Measurements from ENCODE around the gene CEP112. TPM values are rescaled to one million over a fixed set of nuclear protein-coding genes. Genes with fewer than 3 reads are reported as not detected.

Gene CEP112
- total RNA-seq, 1 experiment from 2014 or later = 6.1 TPM

DNA sequence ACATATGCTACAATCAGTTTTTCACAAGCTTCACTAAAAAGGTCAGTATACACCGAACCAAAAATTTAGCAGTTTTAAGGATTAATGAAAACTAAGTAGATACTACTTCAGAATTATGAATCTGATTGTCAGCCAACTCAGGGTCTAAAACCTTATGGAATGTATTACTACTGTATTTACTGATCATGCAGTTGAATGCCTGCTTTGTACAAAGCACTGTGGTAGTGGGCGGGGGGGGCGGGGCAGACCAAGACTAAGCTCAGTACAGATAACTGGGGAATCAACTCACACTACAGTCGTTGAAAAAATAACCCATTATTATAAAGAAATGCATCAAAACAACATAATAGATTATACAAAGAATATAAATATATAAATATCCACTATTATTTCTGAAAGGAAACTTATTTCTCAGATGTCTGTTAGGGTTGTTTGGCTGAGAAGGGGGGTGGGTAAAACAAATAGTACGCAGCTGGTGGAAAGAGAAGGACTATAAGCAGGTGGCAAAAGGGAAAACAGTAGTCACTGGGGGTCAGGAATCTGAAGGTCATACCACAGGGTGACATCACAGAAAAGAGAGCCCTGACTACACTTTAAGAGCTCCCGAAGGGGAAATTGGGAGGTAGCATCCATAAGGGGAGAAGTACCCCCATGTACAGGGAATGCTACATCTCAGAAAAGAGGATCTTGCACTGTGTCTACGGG is 521.1 kb downstream of the CEP112 start:
- ATAC-seq (no peak), DNase-seq (ENCODE audit: low spot score) (no peak)
- ChIA-PET CTCF (no interaction called here), POLR2A (interaction anchor here (0.7 kb wide), 1 partner anchor 62 kb away, joined by 4 read pairs; no protein-coding TSS in a partner anchor)
- H3K27ac Mint-ChIP-seq = no peak overlapping the region
- peaks cover 4% of the 10 kb centered on the region; the same call in 1 of the 2 replicates for H3K9me3 Mint-ChIP-seq
- H3K4me3 Mint-ChIP-seq = no peak overlapping the region
- TF ChIP-seq HMGA2 (CRISPR knock-in tag; IDR thresholded peaks at IDR 0.05) = no peak
- TF ChIP-seq JUN (CRISPR knock-in tag; IDR thresholded peaks at IDR 0.05) = no peak
- H3K27me3 Mint-ChIP-seq (ENCODE audit: low read depth) = no peaks in the 10 kb centered on the region; the same call in 1 of the 2 replicates
- H3K4me1 Mint-ChIP-seq = peaks cover 8% of the 10 kb centered on the region
- H3K36me3 Mint-ChIP-seq = no peaks in the 10 kb centered on the region

DNA sequence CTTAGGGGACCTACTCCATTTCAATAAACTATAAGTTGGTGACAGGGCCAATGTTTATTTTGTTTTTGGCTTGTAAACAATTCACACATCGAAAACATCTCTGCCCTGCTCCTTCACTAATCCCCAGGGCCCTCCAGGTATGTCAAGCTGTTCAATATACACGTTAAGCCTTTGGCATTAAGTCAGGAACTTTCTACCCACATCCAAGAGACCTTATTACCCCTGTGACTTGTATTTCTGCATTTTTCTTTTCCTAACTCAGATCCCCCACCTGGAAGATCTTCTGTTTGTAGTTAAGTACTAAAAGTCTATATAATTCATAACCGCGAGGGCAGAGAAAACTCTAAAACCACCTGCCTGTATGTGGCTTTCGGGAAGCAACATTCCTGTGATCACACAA is 523.7 kb downstream of the CEP112 start:
- TF ChIP-seq NR2C2 (CRISPR knock-in tag; IDR thresholded peaks at IDR 0.05) (no peak), NR1H2 (CRISPR knock-in tag; IDR thresholded peaks at IDR 0.05) (no peak), MYBL2 (CRISPR knock-in tag; IDR thresholded peaks at IDR 0.05) (no peak), SP1 (CRISPR knock-in tag; conservative IDR thresholded peaks at IDR 0.05) (no peak), NFATC4 (CRISPR knock-in tag; IDR thresholded peaks at IDR 0.05) (no peak), TCF7 (CRISPR knock-in tag; IDR thresholded peaks at IDR 0.05; ENCODE audit: low read depth) (no peak), ZNF138 (CRISPR knock-in tag; conservative IDR thresholded peaks at IDR 0.05) (no peak), NFE2L1 (CRISPR knock-in tag; IDR thresholded peaks at IDR 0.05) (no peak)
- TF ChIP-seq, protein P1, sequence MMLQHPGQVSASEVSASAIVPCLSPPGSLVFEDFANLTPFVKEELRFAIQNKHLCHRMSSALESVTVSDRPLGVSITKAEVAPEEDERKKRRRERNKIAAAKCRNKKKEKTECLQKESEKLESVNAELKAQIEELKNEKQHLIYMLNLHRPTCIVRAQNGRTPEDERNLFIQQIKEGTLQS (CRISPR knock-in tag; conservative IDR thresholded peaks at IDR 0.05) = no peak
- TF ChIP-seq, protein P2, sequence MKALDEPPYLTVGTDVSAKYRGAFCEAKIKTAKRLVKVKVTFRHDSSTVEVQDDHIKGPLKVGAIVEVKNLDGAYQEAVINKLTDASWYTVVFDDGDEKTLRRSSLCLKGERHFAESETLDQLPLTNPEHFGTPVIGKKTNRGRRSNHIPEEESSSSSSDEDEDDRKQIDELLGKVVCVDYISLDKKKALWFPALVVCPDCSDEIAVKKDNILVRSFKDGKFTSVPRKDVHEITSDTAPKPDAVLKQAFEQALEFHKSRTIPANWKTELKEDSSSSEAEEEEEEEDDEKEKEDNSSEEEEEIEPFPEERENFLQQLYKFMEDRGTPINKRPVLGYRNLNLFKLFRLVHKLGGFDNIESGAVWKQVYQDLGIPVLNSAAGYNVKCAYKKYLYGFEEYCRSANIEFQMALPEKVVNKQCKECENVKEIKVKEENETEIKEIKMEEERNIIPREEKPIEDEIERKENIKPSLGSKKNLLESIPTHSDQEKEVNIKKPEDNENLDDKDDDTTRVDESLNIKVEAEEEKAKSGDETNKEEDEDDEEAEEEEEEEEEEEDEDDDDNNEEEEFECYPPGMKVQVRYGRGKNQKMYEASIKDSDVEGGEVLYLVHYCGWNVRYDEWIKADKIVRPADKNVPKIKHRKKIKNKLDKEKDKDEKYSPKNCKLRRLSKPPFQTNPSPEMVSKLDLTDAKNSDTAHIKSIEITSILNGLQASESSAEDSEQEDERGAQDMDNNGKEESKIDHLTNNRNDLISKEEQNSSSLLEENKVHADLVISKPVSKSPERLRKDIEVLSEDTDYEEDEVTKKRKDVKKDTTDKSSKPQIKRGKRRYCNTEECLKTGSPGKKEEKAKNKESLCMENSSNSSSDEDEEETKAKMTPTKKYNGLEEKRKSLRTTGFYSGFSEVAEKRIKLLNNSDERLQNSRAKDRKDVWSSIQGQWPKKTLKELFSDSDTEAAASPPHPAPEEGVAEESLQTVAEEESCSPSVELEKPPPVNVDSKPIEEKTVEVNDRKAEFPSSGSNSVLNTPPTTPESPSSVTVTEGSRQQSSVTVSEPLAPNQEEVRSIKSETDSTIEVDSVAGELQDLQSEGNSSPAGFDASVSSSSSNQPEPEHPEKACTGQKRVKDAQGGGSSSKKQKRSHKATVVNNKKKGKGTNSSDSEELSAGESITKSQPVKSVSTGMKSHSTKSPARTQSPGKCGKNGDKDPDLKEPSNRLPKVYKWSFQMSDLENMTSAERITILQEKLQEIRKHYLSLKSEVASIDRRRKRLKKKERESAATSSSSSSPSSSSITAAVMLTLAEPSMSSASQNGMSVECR (CRISPR knock-in tag; IDR thresholded peaks at IDR 0.05; ENCODE audit: borderline replicate concordance) = no peak
- TF ChIP-seq, protein P3, sequence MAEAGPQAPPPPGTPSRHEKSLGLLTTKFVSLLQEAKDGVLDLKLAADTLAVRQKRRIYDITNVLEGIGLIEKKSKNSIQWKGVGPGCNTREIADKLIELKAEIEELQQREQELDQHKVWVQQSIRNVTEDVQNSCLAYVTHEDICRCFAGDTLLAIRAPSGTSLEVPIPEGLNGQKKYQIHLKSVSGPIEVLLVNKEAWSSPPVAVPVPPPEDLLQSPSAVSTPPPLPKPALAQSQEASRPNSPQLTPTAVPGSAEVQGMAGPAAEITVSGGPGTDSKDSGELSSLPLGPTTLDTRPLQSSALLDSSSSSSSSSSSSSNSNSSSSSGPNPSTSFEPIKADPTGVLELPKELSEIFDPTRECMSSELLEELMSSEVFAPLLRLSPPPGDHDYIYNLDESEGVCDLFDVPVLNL (CRISPR knock-in tag; IDR thresholded peaks at IDR 0.05; ENCODE audit: borderline replicate concordance, low read depth) = no peak
- TF ChIP-seq, protein P4, sequence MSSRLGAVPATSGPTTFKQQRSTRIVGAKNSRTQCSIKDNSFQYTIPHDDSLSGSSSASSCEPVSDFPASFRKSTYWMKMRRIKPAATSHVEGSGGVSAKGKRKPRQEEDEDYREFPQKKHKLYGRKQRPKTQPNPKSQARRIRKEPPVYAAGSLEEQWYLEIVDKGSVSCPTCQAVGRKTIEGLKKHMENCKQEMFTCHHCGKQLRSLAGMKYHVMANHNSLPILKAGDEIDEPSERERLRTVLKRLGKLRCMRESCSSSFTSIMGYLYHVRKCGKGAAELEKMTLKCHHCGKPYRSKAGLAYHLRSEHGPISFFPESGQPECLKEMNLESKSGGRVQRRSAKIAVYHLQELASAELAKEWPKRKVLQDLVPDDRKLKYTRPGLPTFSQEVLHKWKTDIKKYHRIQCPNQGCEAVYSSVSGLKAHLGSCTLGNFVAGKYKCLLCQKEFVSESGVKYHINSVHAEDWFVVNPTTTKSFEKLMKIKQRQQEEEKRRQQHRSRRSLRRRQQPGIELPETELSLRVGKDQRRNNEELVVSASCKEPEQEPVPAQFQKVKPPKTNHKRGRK (CRISPR knock-in tag; IDR thresholded peaks at IDR 0.05; ENCODE audit: borderline replicate concordance) = no peak
- Mint-ChIP-seq H3K36me3 (no peaks in the 10 kb centered on the region), H3K27me3 (ENCODE audit: low read depth) (no peaks in the 10 kb centered on the region; the same call in 1 of the 2 replicates), H3K9me3 (peaks cover 6% of the 10 kb centered on the region), H3K4me3 (no peak overlapping the region), H3K4me1 (peaks cover 8% of the 10 kb centered on the region), H3K27ac (no peak overlapping the region)
- ATAC-seq (no peak), DNase-seq (ENCODE audit: low spot score) (no peak)
- ChIA-PET POLR2A (no interaction called here), CTCF (no interaction called here)

DNA sequence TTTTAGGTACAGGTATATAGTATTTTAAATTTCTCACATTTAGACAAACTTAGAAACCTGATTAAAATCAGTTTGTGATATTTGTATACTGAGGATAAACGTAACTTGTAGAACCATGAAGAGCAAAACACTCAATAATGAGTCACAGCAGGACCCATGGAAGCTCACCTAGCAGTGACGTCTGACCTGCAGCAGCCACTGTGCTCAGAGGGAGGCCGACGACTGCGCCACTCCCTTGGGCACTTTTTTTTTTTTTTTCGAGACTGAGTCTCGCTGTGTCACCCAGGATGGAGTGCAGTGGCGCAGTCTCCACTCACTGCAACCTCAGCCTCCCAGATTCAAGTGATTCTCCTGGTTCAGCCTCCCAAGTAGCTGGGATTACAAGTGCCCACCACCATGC is 524.3 kb downstream of the CEP112 start:
- no peak for ATAC-seq
- no peaks in the 10 kb centered on the region for H3K36me3 Mint-ChIP-seq
- no peak overlapping the region for H3K4me3 Mint-ChIP-seq
- no peaks in the 10 kb centered on the region; the same call in 1 of the 2 replicates for H3K27me3 Mint-ChIP-seq (ENCODE audit: low read depth)
- H3K9me3 Mint-ChIP-seq = peaks cover 6% of the 10 kb centered on the region
- ChIA-PET POLR2A (no interaction called here), CTCF (no interaction called here)
- DNase-seq (ENCODE audit: low spot score) = no peak
- peaks cover 10% of the 10 kb centered on the region for H3K4me1 Mint-ChIP-seq
- H3K27ac Mint-ChIP-seq = no peak overlapping the region
- TF ChIP-seq, protein P5, sequence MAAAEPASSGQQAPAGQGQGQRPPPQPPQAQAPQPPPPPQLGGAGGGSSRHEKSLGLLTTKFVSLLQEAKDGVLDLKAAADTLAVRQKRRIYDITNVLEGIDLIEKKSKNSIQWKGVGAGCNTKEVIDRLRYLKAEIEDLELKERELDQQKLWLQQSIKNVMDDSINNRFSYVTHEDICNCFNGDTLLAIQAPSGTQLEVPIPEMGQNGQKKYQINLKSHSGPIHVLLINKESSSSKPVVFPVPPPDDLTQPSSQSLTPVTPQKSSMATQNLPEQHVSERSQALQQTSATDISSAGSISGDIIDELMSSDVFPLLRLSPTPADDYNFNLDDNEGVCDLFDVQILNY (CRISPR knock-in tag; IDR thresholded peaks at IDR 0.05) = no peak
- TF ChIP-seq FOXK1 (CRISPR knock-in tag; IDR thresholded peaks at IDR 0.05) (no peak), TP53 (CRISPR knock-in tag; IDR thresholded peaks at IDR 0.05) (no peak), FOXP1 (CRISPR knock-in tag; IDR thresholded peaks at IDR 0.05; ENCODE audit: borderline replicate concordance) (no peak), ZNF138 (CRISPR knock-in tag; conservative IDR thresholded peaks at IDR 0.05) (no peak)
- TF ChIP-seq, protein P6, sequence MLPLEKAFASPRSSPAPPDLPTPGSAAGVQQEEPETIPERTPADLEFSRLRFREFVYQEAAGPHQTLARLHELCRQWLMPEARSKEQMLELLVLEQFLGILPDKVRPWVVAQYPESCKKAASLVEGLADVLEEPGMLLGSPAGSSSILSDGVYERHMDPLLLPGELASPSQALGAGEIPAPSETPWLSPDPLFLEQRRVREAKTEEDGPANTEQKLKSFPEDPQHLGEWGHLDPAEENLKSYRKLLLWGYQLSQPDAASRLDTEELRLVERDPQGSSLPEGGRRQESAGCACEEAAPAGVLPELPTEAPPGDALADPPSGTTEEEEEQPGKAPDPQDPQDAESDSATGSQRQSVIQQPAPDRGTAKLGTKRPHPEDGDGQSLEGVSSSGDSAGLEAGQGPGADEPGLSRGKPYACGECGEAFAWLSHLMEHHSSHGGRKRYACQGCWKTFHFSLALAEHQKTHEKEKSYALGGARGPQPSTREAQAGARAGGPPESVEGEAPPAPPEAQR (CRISPR knock-in tag; IDR thresholded peaks at IDR 0.05) = no peak
- TF ChIP-seq, protein P7, sequence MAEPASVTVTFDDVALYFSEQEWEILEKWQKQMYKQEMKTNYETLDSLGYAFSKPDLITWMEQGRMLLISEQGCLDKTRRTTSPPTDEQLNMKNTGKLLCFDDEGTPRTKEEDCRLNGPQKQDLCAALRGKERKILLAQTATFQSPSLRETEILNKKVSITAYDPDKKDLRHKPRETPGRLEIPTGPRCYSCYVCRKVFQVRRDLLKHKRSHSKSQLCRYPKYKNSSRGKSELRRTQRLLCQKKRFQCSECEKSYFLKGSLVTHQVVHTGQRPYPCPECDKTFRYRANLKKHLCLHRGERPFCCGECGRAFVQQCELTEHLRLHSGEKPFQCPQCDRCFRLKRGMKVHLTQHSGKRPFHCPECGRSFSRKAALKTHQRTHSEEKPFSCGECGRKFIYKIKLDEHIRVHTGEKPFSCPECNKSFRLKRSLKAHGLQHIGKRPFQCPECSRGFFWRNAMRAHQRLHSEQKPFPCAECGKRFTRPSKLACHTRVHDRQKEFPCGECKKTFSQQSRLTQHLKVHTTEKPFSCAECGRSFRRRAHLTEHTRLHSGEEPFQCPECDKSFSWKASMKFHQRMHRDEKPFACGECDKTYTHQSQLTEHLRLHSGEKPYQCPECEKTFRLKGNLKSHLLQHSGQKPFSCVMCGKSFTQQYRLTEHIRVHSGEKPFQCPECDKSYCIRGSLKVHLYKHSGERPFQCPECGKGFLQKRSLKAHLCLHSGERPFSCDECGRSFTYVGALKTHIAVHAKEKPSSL (CRISPR knock-in tag; conservative IDR thresholded peaks at IDR 0.05) = no peak

Measured in WTC11 (cell line).